SU-DHL-6 (cell line): ENCODE results near the gene PPFIBP2.

Experiments
- H2AFZ ChIP-seq: fragments of 200-600 bp; sonication (generic); 2 replicates; pipeline ENCODE4 v1.6.1; 2014; ENCODE audit warnings: low read depth, mild to moderate bottlenecking, moderate library complexity, mixed read lengths, antibody characterized with exemption, low read length; ENCODE audit not compliant: severe bottlenecking
- H3F3A ChIP-seq: fragments of 200-600 bp; shearing (Covaris generic); 2 replicates; pipeline ENCODE4 v1.6.0; 2016; ENCODE audit warnings: antibody characterized with exemption, mild to moderate bottlenecking; ENCODE audit not compliant: insufficient read depth
- H3K27ac ChIP-seq: fragments of 200-600 bp; sonication (generic); 2 replicates; pipeline ENCODE4 v1.5.1; 2016; ENCODE audit warnings: low read depth, mild to moderate bottlenecking, low read length, moderate library complexity, mixed read lengths
- H3K27me3 ChIP-seq: fragments of 200-600 bp; sonication (generic), shearing (Covaris generic); 2 replicates; pipeline ENCODE4 v1.6.0; 2014; ENCODE audit warnings: mild to moderate bottlenecking, low read length
- H3K36me3 ChIP-seq: fragments of 200-600 bp; sonication (generic); 2 replicates; pipeline ENCODE4 v1.6.1; 2014; ENCODE audit warnings: mild to moderate bottlenecking, low read length, mixed read lengths
- H3K4me2 ChIP-seq: fragments of 300-600, 200-600 bp; shearing (Covaris generic), sonication (generic); 2 replicates; pipeline ENCODE4 v1.6.0; 2014; ENCODE audit warnings: low read length, low read depth, mild to moderate bottlenecking; ENCODE audit not compliant: poor library complexity, severe bottlenecking
- H3K4me3 ChIP-seq: fragments of 200-600 bp; sonication (generic); 2 replicates; pipeline ENCODE4 v1.5.1; 2014; ENCODE audit warnings: antibody characterized with exemption, low read length, mild to moderate bottlenecking, mixed read lengths; ENCODE audit not compliant: insufficient read depth, poor library complexity, severe bottlenecking
- H3K79me2 ChIP-seq: fragments of 200-600 bp; sonication (generic); 2 replicates; pipeline ENCODE4 v1.6.1; 2014; ENCODE audit warnings: mild to moderate bottlenecking, low read length, moderate library complexity; ENCODE audit not compliant: insufficient read depth
- H3K9ac ChIP-seq: fragments of 200-600 bp; sonication (generic); 2 replicates; pipeline ENCODE4 v1.7.0; 2014; ENCODE audit warnings: mild to moderate bottlenecking, low read length
- H3K9me2 ChIP-seq: fragments of 200-600 bp; sonication (generic); replicated peaks from 2 replicates; pipeline ENCODE4 v1.6.1; 2014; ENCODE audit warnings: low read length; ENCODE audit not compliant: insufficient read depth
- H3K9me3 ChIP-seq: fragments of 200-600 bp; sonication (generic); 2 replicates; pipeline ENCODE4 v1.6.1; 2014; ENCODE audit warnings: low read length, mixed read lengths; ENCODE audit not compliant: insufficient read depth
- H4K20me1 ChIP-seq: fragments of 200-600 bp; sonication (generic); 2 replicates; pipeline ENCODE4 v1.6.1; 2014; ENCODE audit warnings: low read depth, mild to moderate bottlenecking, antibody characterized with exemption, low read length, moderate library complexity, mixed read lengths
- CTCF ChIP-seq: fragments of 200-600 bp; sonication (generic); IDR thresholded peaks from one replicate; pipeline ENCODE4 v1.5.1; 2017; ENCODE audit warnings: antibody characterized with exemption, mild to moderate bottlenecking, low read length, moderate library complexity; ENCODE audit not compliant: insufficient read depth, poor library complexity, severe bottlenecking
- EZH2phosphoT487 ChIP-seq: fragments of 200-600 bp; sonication (generic), shearing (Covaris generic); conservative IDR thresholded peaks from 2 replicates; pipeline ENCODE4 v1.6.1; 2018; ENCODE audit warnings: mild to moderate bottlenecking, antibody characterized with exemption, low read length, moderate library complexity, mixed read lengths

The PPFIBP2 gene

DNA sequence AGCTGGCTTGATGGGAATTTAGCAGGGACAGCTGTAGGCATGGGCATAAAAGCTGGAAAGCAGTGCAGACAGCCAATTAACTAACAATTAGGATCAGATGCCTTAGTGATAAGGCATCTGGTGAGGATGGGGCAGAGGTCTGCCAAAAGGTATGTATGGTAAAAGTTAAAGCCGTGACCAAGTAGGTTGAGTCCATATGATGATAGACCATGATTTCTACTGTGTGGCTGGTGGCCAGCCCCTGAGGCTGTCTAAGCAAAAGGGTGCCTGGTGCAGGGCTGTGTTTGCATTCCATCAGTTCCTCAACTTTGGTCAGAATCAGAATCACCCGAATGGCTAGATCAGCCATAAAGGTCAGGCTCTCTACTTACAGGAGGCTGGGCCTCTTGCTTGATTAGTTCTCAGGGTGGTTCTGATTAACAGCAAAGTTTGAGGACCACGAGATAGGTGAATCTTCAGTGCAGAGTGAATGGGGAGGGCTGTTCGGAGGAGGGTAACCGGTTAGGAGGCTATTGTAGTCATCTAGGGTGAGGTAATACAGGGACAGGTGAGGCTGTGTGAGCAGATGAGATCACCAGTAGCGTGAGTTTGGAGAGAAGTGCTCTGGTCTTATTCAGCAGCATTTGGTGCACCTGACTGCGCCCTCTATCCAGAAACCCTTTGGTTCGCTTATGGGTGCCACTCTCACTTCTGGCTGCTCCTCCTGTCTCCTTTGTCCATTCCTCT lies 27.2 kb downstream of the PPFIBP2 start:
- Histone ChIP-seq H3K36me3 (no peaks in the 10 kb centered on the region), H3K27me3 (no peaks in the 10 kb centered on the region), H4K20me1 (no peaks in the 10 kb centered on the region), H3K9me2 (no peaks in the 10 kb centered on the region), H2AFZ (no peak overlapping the region), H3K27ac (no peak overlapping the region), H3F3A (no peaks in the 10 kb centered on the region), H3K79me2 (no peaks in the 10 kb centered on the region), H3K9me3 (no peaks in the 10 kb centered on the region), H3K9ac (no peak overlapping the region), H3K4me2 (no peak overlapping the region), H3K4me3 (no peak overlapping the region)
- no peak for TF ChIP-seq CTCF
- no peak for TF ChIP-seq EZH2phosphoT487

- Histone ChIP-seq H4K20me1 (no peaks in the 10 kb centered on the region), H3K9me3 (no peaks in the 10 kb centered on the region), H2AFZ (no peak overlapping the region), H3F3A (no peaks in the 10 kb centered on the region), H3K79me2 (no peaks in the 10 kb centered on the region), H3K9me2 (no peaks in the 10 kb centered on the region), H3K9ac (no peak overlapping the region), H3K36me3 (no peaks in the 10 kb centered on the region), H3K4me3 (no peak overlapping the region), H3K27ac (no peak overlapping the region), H3K4me2 (no peak overlapping the region), H3K27me3 (no peaks in the 10 kb centered on the region)
- TF ChIP-seq EZH2phosphoT487 = no peak
- no peak for TF ChIP-seq CTCF
Measured at GRCh38 chr11:7543302-7543701, 29.5 kb downstream of the PPFIBP2 start.

GRCh38 chr11:7544021-7544420 lies 30.2 kb downstream of the PPFIBP2 start:
- Histone ChIP-seq H3K9me3 (no peaks in the 10 kb centered on the region), H2AFZ (no peak overlapping the region), H3K36me3 (no peaks in the 10 kb centered on the region), H3K27me3 (no peaks in the 10 kb centered on the region), H3F3A (no peaks in the 10 kb centered on the region), H4K20me1 (no peaks in the 10 kb centered on the region), H3K79me2 (no peaks in the 10 kb centered on the region), H3K4me2 (no peak overlapping the region), H3K4me3 (no peak overlapping the region), H3K27ac (no peak overlapping the region), H3K9ac (no peak overlapping the region), H3K9me2 (no peaks in the 10 kb centered on the region)
- TF ChIP-seq CTCF (no peak), EZH2phosphoT487 (no peak)
